Measurements from ENCODE around the gene TM4SF20. TPM values are rescaled to one million over a fixed set of nuclear protein-coding genes. Genes with fewer than 3 reads are reported as not detected.

TM4SF20 gene
- polyA plus RNA-seq, 2 donors: 0.04 TPM; not detected in 1

DNA sequence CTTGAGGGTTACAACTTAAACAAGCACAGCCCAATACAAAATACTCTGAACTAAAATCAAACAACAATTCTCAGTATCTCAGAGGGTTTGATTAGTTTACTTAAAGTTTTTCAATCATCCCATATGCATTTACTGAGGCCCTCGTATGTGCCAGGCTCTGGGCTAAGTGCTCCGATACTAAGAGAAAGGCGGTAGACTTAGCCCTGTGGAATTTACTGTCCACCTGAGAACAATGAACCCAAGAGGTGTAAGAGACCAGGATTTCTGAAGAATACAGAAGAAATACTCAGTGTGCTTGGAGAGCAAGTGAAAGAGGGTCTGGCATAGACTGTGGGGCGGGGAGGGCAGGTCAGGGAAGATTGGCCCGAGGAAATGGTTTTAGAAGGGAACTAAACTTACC, 33.8 kb upstream of the TM4SF20 start:
- Histone ChIP-seq H3K4me3 (ENCODE audit: low read depth in 1 of 2, low read length in 2 of 2) (no peak overlapping the region), H3K27ac (ENCODE audit: low read depth in 2 of 2, low read length in 1 of 2) (peak overlapping the region in 1 of 2 donors; percentile 26), H3K36me3 (ENCODE audit: control insufficient read depth in 2 of 2, insufficient read depth in 2 of 2, low read length in 1 of 2) (no peaks in the 10 kb centered on the region), H3K9me3 (ENCODE audit: control insufficient read depth in 2 of 2, insufficient read depth in 1 of 2, low read depth in 1 of 2, low read length in 1 of 2) (no peaks in the 10 kb centered on the region), H3K27me3 (ENCODE audit: control insufficient read depth in 1 of 2, insufficient read depth in 2 of 2, low read length in 2 of 2) (no peaks in the 10 kb centered on the region), H3K4me1 (ENCODE audit: control insufficient read depth in 2 of 2, insufficient read depth in 2 of 2, low read length in 1 of 2) (peaks cover 0 to 4% of the 10 kb centered on the region in 2 donors)
- 76 to 77% methylated on average over 5 of the region's 5 CpGs for WGBS, 2 donors

DNA sequence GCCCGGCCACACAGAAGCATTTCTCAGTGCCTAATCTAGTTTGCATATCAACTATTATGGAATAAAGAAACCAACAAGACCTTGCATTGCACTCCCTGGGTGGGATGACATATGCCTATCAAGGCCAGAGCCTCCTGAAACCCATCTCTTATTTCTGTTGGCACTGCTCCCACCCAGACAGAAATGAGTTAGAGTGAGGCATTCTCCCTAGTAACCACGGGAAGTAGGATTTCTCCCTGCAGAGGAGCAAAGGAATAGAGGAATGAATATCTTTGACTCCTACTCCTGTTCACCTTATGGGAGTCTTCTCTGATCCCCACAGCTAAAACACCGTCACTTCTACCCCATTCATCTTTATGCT, 32.9 kb upstream of the TM4SF20 start:
- no peaks in the 10 kb centered on the region for H3K27me3 ChIP-seq (ENCODE audit: control insufficient read depth in 1 of 2, insufficient read depth in 2 of 2, low read length in 2 of 2)
- H3K4me3 ChIP-seq (ENCODE audit: low read depth in 1 of 2, low read length in 2 of 2): no peak overlapping the region
- WGBS, 2 donors: 76 to 81% methylated on average over 3 of the region's 3 CpGs
- no peak overlapping the region for H3K27ac ChIP-seq (ENCODE audit: low read depth in 2 of 2, low read length in 1 of 2)
- no peaks in the 10 kb centered on the region for H3K36me3 ChIP-seq (ENCODE audit: control insufficient read depth in 2 of 2, insufficient read depth in 2 of 2, low read length in 1 of 2)
- no peaks in the 10 kb centered on the region for H3K9me3 ChIP-seq (ENCODE audit: control insufficient read depth in 2 of 2, insufficient read depth in 1 of 2, low read depth in 1 of 2, low read length in 1 of 2)
- H3K4me1 ChIP-seq (ENCODE audit: control insufficient read depth in 2 of 2, insufficient read depth in 2 of 2, low read length in 1 of 2): peaks cover 0 to 4% of the 10 kb centered on the region in 2 donors

DNA sequence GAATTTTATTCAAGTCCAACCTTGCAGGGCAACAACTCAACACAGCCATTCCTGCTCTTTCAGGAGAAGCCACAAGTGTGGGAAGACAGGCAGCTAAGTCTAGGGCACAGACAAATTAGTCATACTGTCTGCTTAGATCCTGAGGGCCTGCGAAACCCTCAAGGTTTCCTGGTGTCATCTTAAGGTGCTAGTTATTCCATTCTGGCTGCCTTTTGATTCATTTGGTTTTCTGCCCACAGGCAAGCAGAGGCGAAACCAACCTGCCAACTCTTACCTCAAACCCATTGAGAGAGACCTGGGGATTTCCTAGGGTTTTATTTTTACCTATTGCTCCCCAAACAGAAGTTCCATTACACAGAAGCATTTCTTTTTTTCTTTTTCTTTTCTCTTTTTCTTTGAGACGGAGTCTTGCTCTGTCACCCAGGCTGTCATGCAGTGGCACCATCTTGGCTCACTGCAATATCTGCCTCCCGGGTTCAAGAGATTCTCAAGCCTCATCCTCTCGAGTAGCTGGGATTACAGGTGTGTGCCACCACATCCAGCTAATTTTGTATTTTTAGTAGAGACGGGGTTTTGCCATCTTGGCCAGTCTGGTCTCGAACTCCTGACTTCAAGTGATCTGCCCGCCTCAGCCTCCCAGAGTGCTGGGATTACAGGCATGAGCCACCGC, 32.3 kb upstream of the TM4SF20 start:
- H3K4me3 ChIP-seq (ENCODE audit: low read depth in 1 of 2, low read length in 2 of 2): no peak overlapping the region
- H3K27me3 ChIP-seq (ENCODE audit: control insufficient read depth in 1 of 2, insufficient read depth in 2 of 2, low read length in 2 of 2): no peaks in the 10 kb centered on the region
- H3K4me1 ChIP-seq (ENCODE audit: control insufficient read depth in 2 of 2, insufficient read depth in 2 of 2, low read length in 1 of 2): peaks cover 0 to 4% of the 10 kb centered on the region in 2 donors
- H3K27ac ChIP-seq (ENCODE audit: low read depth in 2 of 2, low read length in 1 of 2): peak overlapping the region in 1 of 2 donors; percentile 63
- H3K9me3 ChIP-seq (ENCODE audit: control insufficient read depth in 2 of 2, insufficient read depth in 1 of 2, low read depth in 1 of 2, low read length in 1 of 2): no peaks in the 10 kb centered on the region
- 61 to 70% methylated on average over 9 of the region's 9 CpGs for WGBS, 2 donors
- H3K36me3 ChIP-seq (ENCODE audit: control insufficient read depth in 2 of 2, insufficient read depth in 2 of 2, low read length in 1 of 2): no peaks in the 10 kb centered on the region

- no peaks in the 10 kb centered on the region for H3K36me3 ChIP-seq (ENCODE audit: control insufficient read depth in 2 of 2, insufficient read depth in 2 of 2, low read length in 1 of 2)
- 59 to 64% methylated on average over 3 of the region's 3 CpGs for WGBS, 2 donors
- no peak overlapping the region for H3K4me3 ChIP-seq (ENCODE audit: low read depth in 1 of 2, low read length in 2 of 2)
- H3K27me3 ChIP-seq (ENCODE audit: control insufficient read depth in 1 of 2, insufficient read depth in 2 of 2, low read length in 2 of 2): no peaks in the 10 kb centered on the region
- H3K4me1 ChIP-seq (ENCODE audit: control insufficient read depth in 2 of 2, insufficient read depth in 2 of 2, low read length in 1 of 2): peaks cover 0 to 4% of the 10 kb centered on the region in 2 donors
- H3K27ac ChIP-seq (ENCODE audit: low read depth in 2 of 2, low read length in 1 of 2): no peak overlapping the region
- H3K9me3 ChIP-seq (ENCODE audit: control insufficient read depth in 2 of 2, insufficient read depth in 1 of 2, low read depth in 1 of 2, low read length in 1 of 2): no peaks in the 10 kb centered on the region
These were observed 31.1 kb upstream of the TM4SF20 start for GRCh38 chr2:227410191-227410590.

GRCh38 chr2:227407591-227408151, 28.6 kb upstream of the TM4SF20 start:
- Histone ChIP-seq H3K36me3 (ENCODE audit: control insufficient read depth in 2 of 2, insufficient read depth in 2 of 2, low read length in 1 of 2) (no peaks in the 10 kb centered on the region), H3K4me3 (ENCODE audit: low read depth in 1 of 2, low read length in 2 of 2) (no peak overlapping the region), H3K27ac (ENCODE audit: low read depth in 2 of 2, low read length in 1 of 2) (peak overlapping the region; percentile 82), H3K27me3 (ENCODE audit: control insufficient read depth in 1 of 2, insufficient read depth in 2 of 2, low read length in 2 of 2) (no peaks in the 10 kb centered on the region), H3K9me3 (ENCODE audit: control insufficient read depth in 2 of 2, insufficient read depth in 1 of 2, low read depth in 1 of 2, low read length in 1 of 2) (no peaks in the 10 kb centered on the region), H3K4me1 (ENCODE audit: control insufficient read depth in 2 of 2, insufficient read depth in 2 of 2, low read length in 1 of 2) (no peaks in the 10 kb centered on the region)
- 46 to 73% methylated on average over 16 of the region's 16 CpGs for WGBS, 2 donors

- no peaks in the 10 kb centered on the region for H3K36me3 ChIP-seq (ENCODE audit: control insufficient read depth in 2 of 2, insufficient read depth in 2 of 2, low read length in 1 of 2)
- 5 to 6% methylated on average over 7 of the region's 7 CpGs for WGBS, 2 donors
These were observed 27.3 kb upstream of the TM4SF20 start for GRCh38 chr2:227406177-227407031.

DNA sequence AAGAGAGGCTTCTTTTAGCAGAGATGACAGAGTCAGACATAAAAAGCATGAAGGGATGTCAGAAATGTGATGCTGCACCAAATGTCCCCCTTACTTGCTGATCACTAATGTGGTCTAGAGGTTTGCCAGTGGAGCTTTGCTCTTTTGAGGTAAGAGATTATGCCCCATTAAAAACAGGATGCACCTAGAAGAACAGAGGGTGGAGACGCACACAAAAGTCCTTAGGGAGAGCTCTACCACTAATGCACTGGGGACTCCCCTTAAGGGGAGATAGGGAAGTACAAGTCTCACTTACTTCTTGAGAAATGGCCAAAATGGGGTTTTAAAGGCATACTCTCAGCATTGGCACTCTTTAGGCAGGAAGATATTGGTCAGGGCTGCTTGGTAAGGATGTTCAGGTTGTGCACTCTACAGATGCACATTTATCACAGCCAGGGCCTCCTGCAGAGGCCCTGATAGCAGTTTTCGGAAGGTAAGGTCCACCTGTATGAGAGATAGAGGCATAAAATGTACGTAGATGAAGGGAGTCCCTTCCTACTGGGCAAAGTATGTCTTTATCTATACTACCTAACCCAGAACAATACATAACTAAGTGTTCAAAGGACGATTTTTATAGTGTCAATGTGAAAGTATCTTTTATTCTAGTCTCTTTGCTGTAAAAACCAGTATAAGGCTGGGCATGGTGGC, 25.6 kb upstream of the TM4SF20 start:
- Histone ChIP-seq H3K27me3 (ENCODE audit: control insufficient read depth in 1 of 2, insufficient read depth in 2 of 2, low read length in 2 of 2) (no peaks in the 10 kb centered on the region), H3K4me3 (ENCODE audit: low read depth in 1 of 2, low read length in 2 of 2) (no peak overlapping the region), H3K27ac (ENCODE audit: low read depth in 2 of 2, low read length in 1 of 2) (no peak overlapping the region), H3K9me3 (ENCODE audit: control insufficient read depth in 2 of 2, insufficient read depth in 1 of 2, low read depth in 1 of 2, low read length in 1 of 2) (no peaks in the 10 kb centered on the region), H3K4me1 (ENCODE audit: control insufficient read depth in 2 of 2, insufficient read depth in 2 of 2, low read length in 1 of 2) (peaks cover 0 to 2% of the 10 kb centered on the region in 2 donors), H3K36me3 (ENCODE audit: control insufficient read depth in 2 of 2, insufficient read depth in 2 of 2, low read length in 1 of 2) (no peaks in the 10 kb centered on the region)
- WGBS, 2 donors: 75 to 84% methylated on average over 4 of the region's 4 CpGs

More at GRCh38 chr2:227406177-227407031, 27.3 kb upstream of the TM4SF20 start:
- peaks cover 0 to under 1% of the 10 kb centered on the region in 2 donors for H3K4me1 ChIP-seq (ENCODE audit: control insufficient read depth in 2 of 2, insufficient read depth in 2 of 2, low read length in 1 of 2)
- no peaks in the 10 kb centered on the region for H3K9me3 ChIP-seq (ENCODE audit: control insufficient read depth in 2 of 2, insufficient read depth in 1 of 2, low read depth in 1 of 2, low read length in 1 of 2)
- peak overlapping the region; percentile 82 for H3K27ac ChIP-seq (ENCODE audit: low read depth in 2 of 2, low read length in 1 of 2)
- H3K27me3 ChIP-seq (ENCODE audit: control insufficient read depth in 1 of 2, insufficient read depth in 2 of 2, low read length in 2 of 2): no peaks in the 10 kb centered on the region
- no peak overlapping the region for H3K4me3 ChIP-seq (ENCODE audit: low read depth in 1 of 2, low read length in 2 of 2)

- H3K4me1 ChIP-seq (ENCODE audit: control insufficient read depth in 2 of 2, insufficient read depth in 2 of 2, low read length in 1 of 2): peaks cover 0 to 2% of the 10 kb centered on the region in 2 donors
- H3K27me3 ChIP-seq (ENCODE audit: control insufficient read depth in 1 of 2, insufficient read depth in 2 of 2, low read length in 2 of 2): no peaks in the 10 kb centered on the region
- no peak overlapping the region for H3K4me3 ChIP-seq (ENCODE audit: low read depth in 1 of 2, low read length in 2 of 2)
- H3K9me3 ChIP-seq (ENCODE audit: control insufficient read depth in 2 of 2, insufficient read depth in 1 of 2, low read depth in 1 of 2, low read length in 1 of 2): no peaks in the 10 kb centered on the region
- no peaks in the 10 kb centered on the region for H3K36me3 ChIP-seq (ENCODE audit: control insufficient read depth in 2 of 2, insufficient read depth in 2 of 2, low read length in 1 of 2)
- H3K27ac ChIP-seq (ENCODE audit: low read depth in 2 of 2, low read length in 1 of 2): no peak overlapping the region
- 52 to 57% methylated on average over 4 of the region's 4 CpGs for WGBS, 2 donors
These were observed 23.9 kb upstream of the TM4SF20 start for GRCh38 chr2:227402959-227403358.

DNA sequence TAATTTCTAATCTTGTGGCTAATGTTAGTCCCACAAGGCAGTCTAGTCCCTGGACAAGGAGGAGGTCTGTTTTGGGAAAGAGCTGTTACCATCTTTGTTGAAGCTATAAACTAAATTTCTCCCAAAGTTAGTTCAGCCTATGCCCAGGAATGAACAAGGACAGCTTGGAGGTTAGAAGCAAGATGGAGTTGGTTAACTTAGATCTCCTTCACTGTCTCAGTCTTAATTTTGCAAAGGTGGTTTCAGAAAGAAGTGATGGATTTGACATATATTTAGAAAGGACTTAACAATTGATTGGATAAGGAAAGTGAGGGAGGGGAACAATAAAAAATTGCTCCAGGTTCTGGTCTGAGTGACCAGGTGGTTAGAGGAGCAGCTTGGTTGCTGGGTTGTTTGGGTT, 23.2 kb upstream of the TM4SF20 start:
- peaks cover 0 to 2% of the 10 kb centered on the region in 2 donors for H3K4me1 ChIP-seq (ENCODE audit: control insufficient read depth in 2 of 2, insufficient read depth in 2 of 2, low read length in 1 of 2)
- peak overlapping the region in 1 of 2 donors; percentile 21 for H3K27ac ChIP-seq (ENCODE audit: low read depth in 2 of 2, low read length in 1 of 2)
- no peaks in the 10 kb centered on the region for H3K9me3 ChIP-seq (ENCODE audit: control insufficient read depth in 2 of 2, insufficient read depth in 1 of 2, low read depth in 1 of 2, low read length in 1 of 2)
- H3K36me3 ChIP-seq (ENCODE audit: control insufficient read depth in 2 of 2, insufficient read depth in 2 of 2, low read length in 1 of 2): no peaks in the 10 kb centered on the region
- no peaks in the 10 kb centered on the region for H3K27me3 ChIP-seq (ENCODE audit: control insufficient read depth in 1 of 2, insufficient read depth in 2 of 2, low read length in 2 of 2)
- H3K4me3 ChIP-seq (ENCODE audit: low read depth in 1 of 2, low read length in 2 of 2): no peak overlapping the region
